Endothelial cell of umbilical vein (primary cell): ENCODE results near the gene CCDC117. TPM values are rescaled to one million over a fixed set of nuclear protein-coding genes. Genes with fewer than 3 reads are reported as not detected.
"Not testable (repeated sequence)": the region's sequence is repeated elsewhere in the genome, so short reads cannot be mapped to it uniquely, and the experiment has no call there.

Source experiments
- BruUV-seq: library from RNA; stranded (reverse); fragments of 400-500 nt; replicated peaks from 2 replicates; lab custom pipeline; 2021; lab: Mats Ljungman, UMichigan
- CTCF ChIA-PET: fragments of 300-600, 350-600 bp; sonication (Branson Sonifier 250); formaldehyde crosslinking; loops from one replicate; lab custom pipeline; 2021; ENCODE audit warnings: antibody characterized with exemption, inconsistent platforms; lab: Charles Lee
- POLR2A ChIA-PET: fragments of 300-600, 350-600 bp; sonication (Branson Sonifier 250); formaldehyde crosslinking; loops from one replicate; lab custom pipeline; 2021; ENCODE audit warnings: antibody characterized with exemption, inconsistent platforms; lab: Charles Lee
- DNase-seq: peaks from one replicate; pipeline ENCODE4 v3.0.0-alpha.2; 2011; ENCODE audit warnings: low read depth, low spot score
- FAIRE-seq: peaks from 2 replicates; lab custom pipeline; 2011; peaks lifted over from hg19 to GRCh38; lab: Jason Lieb, UNC
- H2AFZ ChIP-seq: 2 replicates; pipeline ENCODE4 v1.6.0; 2012; ENCODE audit warnings: low read depth, low read length, control low read depth, inconsistent platforms
- H3K27ac ChIP-seq: 2 replicates; pipeline ENCODE4 v1.5.1; 2011; ENCODE audit warnings: low read depth, mild to moderate bottlenecking, control low read depth, low read length, moderate library complexity; ENCODE audit not compliant: insufficient read depth
- H3K27me3 ChIP-seq, 2 experiments: 2 replicates each; pipeline versions ENCODE4 v1.6.0 to v1.6.1; 2011; ENCODE audit warnings: low read length in 2 of 2, mixed read lengths in 1 of 2; ENCODE audit not compliant: control insufficient read depth in 2 of 2, insufficient read depth in 2 of 2
- H3K36me3 ChIP-seq, 2 experiments: 2 replicates in 1 of 2; 3 replicates in 1 of 2; pipeline ENCODE4 v1.5.1; 2011; ENCODE audit warnings: low read length in 2 of 2, mild to moderate bottlenecking in 1 of 2, moderate library complexity in 1 of 2; ENCODE audit not compliant: control insufficient read depth in 2 of 2, insufficient read depth in 2 of 2; ENCODE audit errors: extremely low read depth in 1 of 2
- H3K4me1 ChIP-seq: 3 replicates; pipeline ENCODE4 v1.5.1; 2011; ENCODE audit warnings: mild to moderate bottlenecking, low read length; ENCODE audit not compliant: control insufficient read depth, insufficient read depth; ENCODE audit errors: extremely low read depth
- H3K4me2 ChIP-seq: 2 replicates; pipeline ENCODE4 v1.6.1; 2011; ENCODE audit warnings: low read length, control low read depth, mixed read lengths; ENCODE audit not compliant: insufficient read depth
- H3K4me3 ChIP-seq, 3 experiments: fragments of 200-600 bp in 1 of 3; sonication (generic), shearing (Covaris generic) in 1 of 3; replicated peaks in 1 of 3; 2 replicates each; pipeline ENCODE4 v1.5.1; 2011 to 2016; ENCODE audit warnings: control low read depth in 3 of 3, low read length in 3 of 3, mild to moderate bottlenecking in 2 of 3, inconsistent platforms in 1 of 3, low read depth in 1 of 3, moderate library complexity in 1 of 3; ENCODE audit not compliant: insufficient read depth in 1 of 3
- H3K79me2 ChIP-seq: 2 replicates; pipeline ENCODE4 v1.6.0; 2012; ENCODE audit warnings: low read length, inconsistent platforms; ENCODE audit not compliant: control insufficient read depth, insufficient read depth
- H3K9ac ChIP-seq: replicated peaks from 2 replicates; pipeline ENCODE3; 2011; ENCODE audit warnings: low read length, control low read depth; ENCODE audit not compliant: insufficient read depth; ENCODE audit errors: extremely low read depth
- H3K9me1 ChIP-seq: replicated peaks from 3 replicates; pipeline ENCODE4 v1.6.0; 2011; ENCODE audit warnings: mild to moderate bottlenecking, low read length; ENCODE audit not compliant: control insufficient read depth, insufficient read depth; ENCODE audit errors: extremely low read depth
- H3K9me3 ChIP-seq: replicated peaks from 2 replicates; pipeline ENCODE4 v1.5.1; 2012; ENCODE audit warnings: low read length, inconsistent platforms; ENCODE audit not compliant: control insufficient read depth, insufficient read depth
- H4K20me1 ChIP-seq: replicated peaks from 2 replicates; pipeline ENCODE3; 2011; ENCODE audit warnings: mild to moderate bottlenecking, low read length; ENCODE audit not compliant: control insufficient read depth, insufficient read depth; ENCODE audit errors: extremely low read depth
- EZH2 ChIP-seq: IDR thresholded peaks from 2 replicates; pipeline ENCODE4 v1.6.1; 2012; ENCODE audit warnings: borderline replicate concordance, low read depth, mild to moderate bottlenecking, moderate library complexity, low read length, inconsistent platforms; ENCODE audit not compliant: severe bottlenecking
- FOS ChIP-seq: IDR thresholded peaks from 2 replicates; pipeline ENCODE4 v1.6.1; 2011; ENCODE audit warnings: mild to moderate bottlenecking, low read length, moderate library complexity, borderline replicate concordance; ENCODE audit not compliant: insufficient read depth
- GATA2 ChIP-seq: IDR thresholded peaks from 2 replicates; pipeline ENCODE4 v1.7.0; 2011; ENCODE audit warnings: low read depth, mild to moderate bottlenecking, moderate library complexity, mixed read lengths, low read length; ENCODE audit not compliant: insufficient read length, insufficient read depth
- JUN ChIP-seq: IDR thresholded peaks from 2 replicates; pipeline ENCODE4 v1.6.1; 2011; ENCODE audit warnings: borderline replicate concordance, low read depth; ENCODE audit not compliant: insufficient read length, insufficient read depth
- MYC ChIP-seq: IDR thresholded peaks from one replicate; pipeline ENCODE4 v1.6.1; 2011; ENCODE audit warnings: mild to moderate bottlenecking, low read depth, low read length
- POLR2A ChIP-seq: IDR thresholded peaks from 2 replicates; pipeline ENCODE4 v1.6.1; 2012; ENCODE audit warnings: low read depth, mild to moderate bottlenecking, control low read depth, low read length
- POLR2AphosphoS5 ChIP-seq: IDR thresholded peaks from 2 replicates; pipeline ENCODE4 v1.6.1; 2012; ENCODE audit warnings: low read depth, mild to moderate bottlenecking, control low read depth, low read length, moderate library complexity; ENCODE audit not compliant: insufficient read depth
- dilution Hi-C: fragments of 300-500 bp; cut with MboI; formaldehyde crosslinking; loops from one replicate; pipeline ENCODE4 v1.15.0; 2019; ENCODE audit warnings: low sequenced_read_pairs; ENCODE audit not compliant: extremely low pct_ligation_motif_present
- intact Hi-C: fragments of 100-400 bp; cut with micrococcal nuclease; formaldehyde crosslinking; loops from one replicate; pipeline ENCODE4 v1.10.0; 2022
- polyA plus RNA-seq, 4 experiments: library from polyadenylated mRNA; depleted of rRNA in 3 of 4; stranded (reverse) in 3 of 4; unstranded in 1 of 4; fragments of >200 nt; gene quantifications; 2 replicates each; pipeline versions ENCODE4 v1.2.1 to v1.2.3, GENCODE V29; 2011 to 2012; ENCODE audit warnings: missing spikeins in 1 of 4
- total RNA-seq: library from RNA; stranded (reverse); gene quantifications from 2 replicates; pipeline ENCODE4 v1.2.3, GENCODE V29; 2021
- TF ChIP-seq, protein P1 (sequence below), 2 donors: IDR thresholded peaks; 1 replicate in 1 of 2; 2 replicates in 1 of 2; pipeline ENCODE4 v1.5.1; 2011; ENCODE audit warnings: low read length in 2 of 2, mild to moderate bottlenecking in 2 of 2, moderate library complexity in 2 of 2, control low read depth in 1 of 2, inconsistent platforms in 1 of 2, low read depth in 1 of 2; ENCODE audit not compliant: insufficient read depth in 1 of 2; ENCODE audit errors: extremely low read depth in 1 of 2
- TF ChIP-seq, protein P2 (sequence below): IDR thresholded peaks from 2 replicates; pipeline ENCODE4 v1.6.1; 2011; ENCODE audit not compliant: insufficient read depth, insufficient read length

Gene CCDC117
- total and polyA plus RNA-seq, 2 donors (not counting 3 experiments of a cell fraction or from before 2014, with no cell fraction given), result 5.5 to 23.3 TPM

DNA sequence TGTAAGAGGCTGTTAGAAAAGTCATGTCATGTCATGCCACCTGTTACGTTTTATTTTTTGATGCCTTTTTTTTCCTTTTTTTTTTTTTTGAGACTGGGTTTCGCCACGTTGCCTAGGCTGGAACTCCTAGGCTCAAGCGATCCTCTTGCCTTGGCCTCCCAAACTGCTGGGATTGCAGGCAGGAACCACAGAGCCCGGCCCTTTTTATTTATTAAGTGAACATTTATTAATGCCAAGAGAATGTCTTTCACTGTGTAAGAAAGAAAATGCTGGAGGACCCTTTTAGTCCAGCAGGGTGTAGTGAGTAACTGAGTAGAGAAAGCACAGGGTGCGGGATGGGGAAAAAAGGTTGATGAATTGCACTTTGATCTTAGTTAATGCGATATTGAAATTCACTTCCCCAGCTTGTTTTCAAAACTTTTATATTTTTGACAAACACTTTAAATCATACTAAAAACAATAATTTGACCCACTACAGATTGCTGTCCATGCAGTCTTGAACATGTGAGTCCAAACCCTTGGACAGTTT is 30.2 kb downstream of the CCDC117 start:
- Histone ChIP-seq H2AFZ (no peak overlapping the region), H3K36me3 (no peaks in the 10 kb centered on the region), H3K9me1 (no peaks in the 10 kb centered on the region), H3K27ac (no peak overlapping the region), H3K79me2 (peaks cover 40% of the 10 kb centered on the region), H4K20me1 (peaks cover 2% of the 10 kb centered on the region), H3K4me1 (peaks cover 26% of the 10 kb centered on the region), H3K4me2 (no peak overlapping the region), H3K27me3 (no peaks in the 10 kb centered on the region), H3K9ac (no peak overlapping the region), H3K9me3 (no peaks in the 10 kb centered on the region), H3K4me3 (no peak overlapping the region)
- intact Hi-C loops, result no loop called here
- no peak for TF ChIP-seq FOS
- TF ChIP-seq MYC, result no peak
- TF ChIP-seq GATA2, result no peak
- TF ChIP-seq EZH2, result no peak
- no peak for TF ChIP-seq JUN
- no peak for TF ChIP-seq POLR2AphosphoS5
- no peak for TF ChIP-seq POLR2A
- TF ChIP-seq, protein P1, sequence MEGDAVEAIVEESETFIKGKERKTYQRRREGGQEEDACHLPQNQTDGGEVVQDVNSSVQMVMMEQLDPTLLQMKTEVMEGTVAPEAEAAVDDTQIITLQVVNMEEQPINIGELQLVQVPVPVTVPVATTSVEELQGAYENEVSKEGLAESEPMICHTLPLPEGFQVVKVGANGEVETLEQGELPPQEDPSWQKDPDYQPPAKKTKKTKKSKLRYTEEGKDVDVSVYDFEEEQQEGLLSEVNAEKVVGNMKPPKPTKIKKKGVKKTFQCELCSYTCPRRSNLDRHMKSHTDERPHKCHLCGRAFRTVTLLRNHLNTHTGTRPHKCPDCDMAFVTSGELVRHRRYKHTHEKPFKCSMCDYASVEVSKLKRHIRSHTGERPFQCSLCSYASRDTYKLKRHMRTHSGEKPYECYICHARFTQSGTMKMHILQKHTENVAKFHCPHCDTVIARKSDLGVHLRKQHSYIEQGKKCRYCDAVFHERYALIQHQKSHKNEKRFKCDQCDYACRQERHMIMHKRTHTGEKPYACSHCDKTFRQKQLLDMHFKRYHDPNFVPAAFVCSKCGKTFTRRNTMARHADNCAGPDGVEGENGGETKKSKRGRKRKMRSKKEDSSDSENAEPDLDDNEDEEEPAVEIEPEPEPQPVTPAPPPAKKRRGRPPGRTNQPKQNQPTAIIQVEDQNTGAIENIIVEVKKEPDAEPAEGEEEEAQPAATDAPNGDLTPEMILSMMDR (IDR thresholded peaks at IDR 0.05; ENCODE audit: extremely low read depth in 1 of 2, insufficient read depth in 1 of 2, low read depth in 1 of 2, low read length in 2 of 2), result no peak
- TF ChIP-seq, protein P2, sequence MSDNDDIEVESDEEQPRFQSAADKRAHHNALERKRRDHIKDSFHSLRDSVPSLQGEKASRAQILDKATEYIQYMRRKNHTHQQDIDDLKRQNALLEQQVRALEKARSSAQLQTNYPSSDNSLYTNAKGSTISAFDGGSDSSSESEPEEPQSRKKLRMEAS, result no peak
- no TSS peak for BruUV-seq
- DNase-seq (no peak), FAIRE-seq (no peak)
- ChIA-PET CTCF (interaction anchor here (0.6 to 1.9 kb wide), 5 partner anchors 20 to 202 kb away, joined by 3 to 7 read pairs (median 3); no protein-coding TSS in a partner anchor), POLR2A (no interaction called here)
- dilution Hi-C loops, result no loop called here

- H3K4me2 ChIP-seq, BruUV-seq, H4K20me1 ChIP-seq, CTCF ChIA-PET, FAIRE-seq, H3K27ac ChIP-seq, DNase-seq, H3K4me3 ChIP-seq, H3K36me3 ChIP-seq, H3K9me3 ChIP-seq, H3K27me3 ChIP-seq, H3K9me1 ChIP-seq, H2AFZ ChIP-seq, POLR2A ChIA-PET, intact Hi-C loops, H3K9ac ChIP-seq, dilution Hi-C loops: not testable (repeated sequence)
- peaks cover 14% of the 10 kb centered on the region for H3K4me1 ChIP-seq
- H3K79me2 ChIP-seq, result peaks cover 14% of the 10 kb centered on the region
These were observed 32.9 kb downstream of the CCDC117 start for GRCh38 chr22:28805426-28805825.
